ENCODE measurements around the gene ETV3.

The ETV3 gene

GRCh38 chr1:157090196-157090647, 48.0 kb downstream of the ETV3 start:
- peak; percentile 53 for DNase-seq

DNA sequence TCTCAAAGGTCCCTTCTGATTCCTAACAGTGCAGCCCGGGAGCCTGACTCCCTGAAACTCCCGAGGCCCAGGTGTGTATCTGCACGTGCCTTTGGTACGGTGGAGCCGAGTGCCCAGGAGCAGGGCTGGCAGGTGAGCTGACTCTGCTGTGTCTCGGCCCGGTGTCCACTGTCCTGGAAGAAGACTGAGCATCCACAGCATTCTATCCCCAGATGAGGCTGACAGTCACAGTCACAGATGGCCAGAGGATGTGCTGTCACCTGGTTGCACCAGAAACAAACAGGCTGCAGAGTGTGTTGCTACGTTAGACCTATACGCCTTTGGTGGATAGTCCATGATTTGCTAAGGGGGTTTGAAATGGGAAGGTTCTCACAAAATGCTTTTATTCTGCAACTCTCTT, 48.4 kb downstream of the ETV3 start:
- no peak for DNase-seq

DNA sequence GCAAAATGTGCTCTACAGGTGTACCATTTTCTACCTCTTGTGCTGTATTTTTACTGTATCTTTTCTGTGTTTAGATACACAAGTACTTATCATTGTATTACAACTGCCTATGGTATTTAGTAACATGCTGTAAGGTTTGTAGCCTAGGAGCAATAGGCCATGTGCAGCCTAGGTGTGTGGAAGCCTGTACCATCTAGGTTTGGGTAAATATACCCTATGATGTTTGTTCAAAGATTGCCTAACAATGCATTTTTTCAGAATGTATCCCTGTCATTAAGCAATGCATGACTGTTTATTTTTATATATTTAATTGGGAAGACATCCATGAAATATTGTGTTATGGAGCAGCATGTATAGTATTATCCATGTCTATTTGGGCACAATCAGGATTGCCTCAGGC, 49.6 kb downstream of the ETV3 start:
- DNase-seq = no peak

DNA sequence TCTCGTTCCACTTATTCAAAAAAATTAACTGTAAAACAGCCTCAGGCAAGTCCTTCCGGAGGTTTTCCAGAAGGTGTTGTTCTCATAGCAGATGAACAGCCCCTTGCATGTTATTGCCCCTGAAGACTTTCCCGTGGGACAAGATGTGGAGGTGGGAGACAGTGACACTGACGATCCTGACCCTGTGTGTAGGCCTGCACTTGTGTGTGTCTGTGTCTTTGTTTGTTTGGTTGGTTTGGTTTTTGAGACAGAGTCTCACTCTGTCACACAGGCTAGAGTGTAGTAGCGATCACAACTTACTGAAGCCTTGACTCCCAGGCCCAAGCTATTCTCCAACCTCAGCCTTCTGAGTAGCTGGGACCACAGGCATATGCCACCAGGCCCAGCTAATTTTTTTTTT, 51.2 kb downstream of the ETV3 start:
- DNase-seq = no peak

- DNase-seq = no peak
Observed at GRCh38 chr1:157086299-157086698, 51.9 kb downstream of the ETV3 start.

- DNase-seq = no peak
Observed at GRCh38 chr1:157085421-157085820, 52.8 kb downstream of the ETV3 start.

GRCh38 chr1:157084720-157085119, 53.5 kb downstream of the ETV3 start:
- no peak for DNase-seq

GRCh38 chr1:157081707-157082106, 56.5 kb downstream of the ETV3 start:
- no peak for DNase-seq

- DNase-seq = no peak
Observed at GRCh38 chr1:157080714-157081113, 57.5 kb downstream of the ETV3 start.

- no peak for DNase-seq
Observed at GRCh38 chr1:157077394-157077793, 60.8 kb downstream of the ETV3 start.

DNA sequence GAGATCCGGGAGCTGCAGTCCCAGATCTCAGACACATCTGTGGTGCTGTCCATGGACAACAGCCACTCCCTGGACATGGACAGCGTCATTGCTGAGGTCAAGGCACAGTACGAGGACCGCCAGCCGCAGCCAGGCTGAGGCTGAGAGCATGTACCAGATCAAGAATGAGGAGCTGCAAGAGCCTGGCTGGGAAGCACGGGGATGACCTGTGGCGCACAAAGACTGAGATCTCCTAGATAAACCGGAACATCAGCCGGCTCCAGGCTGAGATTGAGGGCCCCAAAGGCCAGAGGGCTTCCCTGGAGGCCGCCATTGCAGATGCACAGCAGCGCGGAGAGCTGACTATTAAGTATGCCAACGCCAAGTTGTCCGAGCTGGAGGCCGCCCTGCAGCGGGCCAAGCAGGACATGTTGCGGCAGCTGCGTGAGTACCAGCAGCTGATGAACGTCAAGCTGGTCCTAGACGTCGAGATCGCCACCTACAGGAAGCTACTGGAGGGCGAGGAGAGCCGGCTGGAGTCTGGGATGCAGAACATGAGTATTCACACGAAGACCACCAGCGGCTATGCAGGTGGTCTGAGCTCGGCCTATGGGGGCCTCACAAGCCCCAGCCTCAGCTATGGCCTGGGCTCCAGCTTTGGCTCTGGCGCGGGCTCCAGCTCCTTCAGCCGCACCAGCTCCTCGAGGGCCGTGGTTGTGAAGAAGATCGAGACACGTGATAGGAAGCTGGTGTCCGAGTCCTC, 64.1 kb downstream of the ETV3 start:
- DNase-seq = no peak
